Subcutaneous abdominal adipose tissue (tissue), 5 donors: ENCODE data around the gene MYBPH.
A peak's percentile ranks its signal among the peaks of the same experiment; 100 is the strongest.

Source experiments
- H3K27ac ChIP-seq: one replicate; pipeline ENCODE4 v1.7.0; 2013; ENCODE audit warnings: low read depth, mild to moderate bottlenecking, inconsistent platforms, low read length, moderate library complexity
- H3K27me3 ChIP-seq, 5 donors: one replicate each; pipeline ENCODE4 v1.7.0; 2013; ENCODE audit warnings: low read length in 5 of 5, inconsistent platforms in 1 of 5; ENCODE audit not compliant: control insufficient read depth in 5 of 5, insufficient read depth in 4 of 5
- H3K36me3 ChIP-seq, 5 donors: one replicate each; pipeline ENCODE4 v1.7.0; 2013; ENCODE audit warnings: low read length in 5 of 5; ENCODE audit not compliant: control insufficient read depth in 5 of 5, insufficient read depth in 5 of 5
- H3K4me1 ChIP-seq, 5 donors: one replicate each; pipeline ENCODE4 v1.7.0; 2013; ENCODE audit warnings: low read length in 5 of 5, mild to moderate bottlenecking in 3 of 5, moderate library complexity in 1 of 5; ENCODE audit not compliant: control insufficient read depth in 5 of 5, insufficient read depth in 5 of 5
- H3K4me3 ChIP-seq, 5 donors: one replicate each; pipeline ENCODE4 v1.7.0; 2013; ENCODE audit warnings: low read length in 5 of 5, low read depth in 1 of 5
- H3K9ac ChIP-seq, 5 donors: one replicate each; pipeline ENCODE4 v1.7.0; 2013; ENCODE audit warnings: low read length in 5 of 5, mild to moderate bottlenecking in 4 of 5, moderate library complexity in 3 of 5
- H3K9me3 ChIP-seq, 5 donors: one replicate each; pipeline ENCODE4 v1.7.0; 2013; ENCODE audit warnings: low read length in 5 of 5; ENCODE audit not compliant: control insufficient read depth in 5 of 5
- donor health status: healthy.
- donor health status: healthy.
- donor health status: healthy.
- donor health status: healthy.
- donor health status: healthy.

MYBPH gene

DNA sequence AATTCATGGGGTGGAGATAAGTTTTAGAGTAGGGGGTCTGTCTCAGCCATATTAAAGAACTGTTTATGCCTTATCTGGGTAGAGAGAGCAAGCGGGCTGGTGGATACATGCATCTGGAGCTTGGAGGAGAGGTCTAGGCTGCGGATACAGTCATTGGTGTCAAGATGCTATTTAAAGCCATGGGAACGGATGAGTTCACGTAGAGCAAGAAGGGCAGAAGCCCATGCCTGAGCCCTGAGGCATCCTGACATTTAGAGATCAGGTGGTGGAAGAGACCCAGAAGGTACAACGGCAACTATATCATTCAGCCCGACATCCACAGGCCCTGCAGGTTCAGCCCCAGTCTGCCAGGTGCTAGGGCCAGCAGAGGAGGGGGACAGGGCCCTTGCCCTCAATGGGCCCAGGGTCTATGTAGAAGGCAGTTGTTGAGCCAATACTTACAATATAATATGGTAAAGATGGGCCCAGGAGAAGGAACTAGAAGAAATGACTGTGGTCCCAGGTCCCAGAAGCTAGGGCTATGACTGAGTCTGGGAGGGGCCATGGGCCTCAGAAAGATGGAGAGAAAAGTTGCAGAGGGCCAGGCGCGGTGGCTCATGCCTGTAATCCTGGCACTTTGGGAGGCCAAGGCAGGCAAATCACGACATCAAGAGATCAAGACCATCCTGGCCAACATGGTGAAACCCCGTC, 26.0 kb upstream of the MYBPH start:
- Histone ChIP-seq H3K4me3 (no peak overlapping the region), H3K4me1 (peaks cover 8 to 40% (median 33%) of the 10 kb centered on the region in 5 donors), H3K27ac (no peak overlapping the region), H3K27me3 (no peaks in the 10 kb centered on the region), H3K9me3 (no peaks in the 10 kb centered on the region), H3K36me3 (no peaks in the 10 kb centered on the region), H3K9ac (no peak overlapping the region)

- Histone ChIP-seq H3K4me3 (no peak overlapping the region), H3K27ac (peak overlapping the region; percentile 21), H3K9ac (no peak overlapping the region), H3K27me3 (no peaks in the 10 kb centered on the region), H3K9me3 (no peaks in the 10 kb centered on the region), H3K36me3 (no peaks in the 10 kb centered on the region), H3K4me1 (peaks cover 8 to 40% (median 31%) of the 10 kb centered on the region in 5 donors)
Observed at GRCh38 chr1:203200916-203201315, 25.3 kb upstream of the MYBPH start.

GRCh38 chr1:203199816-203200571, 24.4 kb upstream of the MYBPH start:
- H3K9me3 ChIP-seq, result no peaks in the 10 kb centered on the region
- H3K27me3 ChIP-seq, result no peaks in the 10 kb centered on the region
- H3K27ac ChIP-seq, result peak overlapping the region; percentile 21
- peak overlapping the region in 1 of 5 donors; percentile 11 for H3K4me3 ChIP-seq
- H3K4me1 ChIP-seq, result peaks cover 8 to 40% (median 31%) of the 10 kb centered on the region in 5 donors
- H3K9ac ChIP-seq, result no peak overlapping the region
- no peaks in the 10 kb centered on the region for H3K36me3 ChIP-seq

DNA sequence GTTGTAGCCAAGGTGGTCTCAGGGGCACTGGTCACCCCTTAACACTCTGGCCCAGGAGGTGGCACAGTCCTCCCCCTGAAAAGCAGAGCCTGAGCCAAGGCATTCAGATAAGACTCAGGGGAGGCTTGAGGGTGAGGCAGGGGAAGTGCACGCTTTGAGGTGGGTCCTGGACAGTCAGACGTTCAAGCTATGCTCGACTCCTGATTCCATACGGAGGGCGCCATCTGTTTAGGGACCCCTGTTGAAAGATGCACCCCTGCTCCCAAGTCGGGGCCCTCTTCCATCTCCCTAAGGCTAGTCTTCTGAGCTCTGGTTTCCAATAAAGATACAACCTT, 23.8 kb upstream of the MYBPH start:
- peaks cover 8 to 40% (median 31%) of the 10 kb centered on the region in 5 donors for H3K4me1 ChIP-seq
- H3K4me3 ChIP-seq, result no peak overlapping the region
- peak overlapping the region; percentile 21 for H3K27ac ChIP-seq
- no peak overlapping the region for H3K9ac ChIP-seq
- no peaks in the 10 kb centered on the region for H3K36me3 ChIP-seq
- H3K9me3 ChIP-seq, result no peaks in the 10 kb centered on the region
- H3K27me3 ChIP-seq, result no peaks in the 10 kb centered on the region

GRCh38 chr1:203199002-203199401, 23.4 kb upstream of the MYBPH start:
- Histone ChIP-seq H3K27me3 (no peaks in the 10 kb centered on the region), H3K36me3 (no peaks in the 10 kb centered on the region), H3K4me3 (no peak overlapping the region), H3K4me1 (peaks cover 8 to 40% (median 31%) of the 10 kb centered on the region in 5 donors), H3K9me3 (no peaks in the 10 kb centered on the region), H3K9ac (no peak overlapping the region), H3K27ac (no peak overlapping the region)

DNA sequence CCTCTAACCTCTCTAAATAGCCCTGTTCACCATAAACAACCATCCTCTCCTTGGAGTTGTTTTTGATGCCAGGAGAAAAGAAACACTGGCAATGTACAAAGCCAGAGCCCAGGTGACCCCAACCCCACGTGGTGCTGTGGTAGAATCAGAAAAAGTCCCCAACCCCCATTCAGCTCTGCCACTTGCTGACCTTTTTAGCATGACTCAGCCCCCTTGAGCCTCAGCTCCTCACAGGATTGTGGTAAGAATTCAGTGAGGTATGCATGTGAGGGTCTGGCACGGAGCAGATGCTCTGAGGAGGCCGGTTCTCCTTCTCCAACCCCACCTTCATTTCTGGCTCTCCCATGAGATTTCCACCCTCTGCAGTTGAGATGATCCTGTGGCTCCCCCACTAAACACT, 22.0 kb upstream of the MYBPH start:
- no peak overlapping the region for H3K4me3 ChIP-seq
- no peak overlapping the region for H3K9ac ChIP-seq
- H3K9me3 ChIP-seq, result no peaks in the 10 kb centered on the region
- no peaks in the 10 kb centered on the region for H3K27me3 ChIP-seq
- no peak overlapping the region for H3K27ac ChIP-seq
- peaks cover 5 to 35% (median 27%) of the 10 kb centered on the region in 5 donors for H3K4me1 ChIP-seq
- H3K36me3 ChIP-seq, result no peaks in the 10 kb centered on the region

- no peaks in the 10 kb centered on the region for H3K9me3 ChIP-seq
- H3K36me3 ChIP-seq, result no peaks in the 10 kb centered on the region
- peaks cover 5 to 26% (median 22%) of the 10 kb centered on the region in 5 donors for H3K4me1 ChIP-seq
- no peak overlapping the region for H3K27ac ChIP-seq
- H3K27me3 ChIP-seq, result no peaks in the 10 kb centered on the region
- no peak overlapping the region for H3K9ac ChIP-seq
- H3K4me3 ChIP-seq, result no peak overlapping the region
Observed at GRCh38 chr1:203196371-203196770, 20.7 kb upstream of the MYBPH start.

- H3K4me3 ChIP-seq, result no peak overlapping the region
- no peaks in the 10 kb centered on the region for H3K9me3 ChIP-seq
- H3K4me1 ChIP-seq, result peaks cover 0 to 13% (median 8%) of the 10 kb centered on the region in 5 donors
- H3K9ac ChIP-seq, result no peak overlapping the region
- H3K27me3 ChIP-seq, result no peaks in the 10 kb centered on the region
- no peak overlapping the region for H3K27ac ChIP-seq
- no peaks in the 10 kb centered on the region for H3K36me3 ChIP-seq
Observed at GRCh38 chr1:203190949-203191348, 15.3 kb upstream of the MYBPH start.

DNA sequence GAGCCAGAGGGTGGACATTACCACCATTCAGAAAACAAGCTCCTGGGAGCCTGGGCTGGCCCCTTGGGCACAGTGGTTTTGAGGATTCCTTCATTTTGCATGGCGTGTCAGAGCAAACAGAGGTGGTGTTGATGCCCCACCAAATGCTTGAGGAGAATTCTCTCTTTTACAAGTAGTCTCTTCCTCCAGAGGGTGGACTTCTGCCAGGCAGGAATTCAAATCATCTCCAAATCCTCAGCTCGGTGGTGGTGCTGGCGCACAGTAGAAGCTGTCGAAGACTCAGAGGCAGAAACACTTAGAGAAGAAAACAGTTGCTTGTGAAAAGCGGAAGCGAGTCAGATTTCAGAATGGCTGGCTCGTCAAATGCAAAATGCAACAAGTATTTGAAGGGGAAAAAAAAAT, 14.3 kb upstream of the MYBPH start:
- Histone ChIP-seq H3K4me1 (peaks cover 0 to 13% (median 8%) of the 10 kb centered on the region in 5 donors), H3K4me3 (no peak overlapping the region), H3K36me3 (no peaks in the 10 kb centered on the region), H3K27me3 (no peaks in the 10 kb centered on the region), H3K9me3 (no peaks in the 10 kb centered on the region), H3K9ac (no peak overlapping the region), H3K27ac (no peak overlapping the region)

GRCh38 chr1:203188686-203189232, 13.1 kb upstream of the MYBPH start:
- Histone ChIP-seq H3K9me3 (no peaks in the 10 kb centered on the region), H3K36me3 (no peaks in the 10 kb centered on the region), H3K4me1 (peaks cover 0 to 13% (median 8%) of the 10 kb centered on the region in 5 donors), H3K27me3 (no peaks in the 10 kb centered on the region), H3K9ac (no peak overlapping the region), H3K27ac (no peak overlapping the region), H3K4me3 (no peak overlapping the region)
